Urothelium cell line (cell line): ENCODE results near the gene ALPK1.

Source experiments
- DNase-seq: peaks from one replicate; pipeline ENCODE4 v3.0.0; 2011; ENCODE audit warnings: low spot score, mixed read lengths
- FAIRE-seq: peaks from 2 replicates; lab custom pipeline; 2011; peaks lifted over from hg19 to GRCh38; lab: Jason Lieb, UNC

Gene ALPK1

DNA sequence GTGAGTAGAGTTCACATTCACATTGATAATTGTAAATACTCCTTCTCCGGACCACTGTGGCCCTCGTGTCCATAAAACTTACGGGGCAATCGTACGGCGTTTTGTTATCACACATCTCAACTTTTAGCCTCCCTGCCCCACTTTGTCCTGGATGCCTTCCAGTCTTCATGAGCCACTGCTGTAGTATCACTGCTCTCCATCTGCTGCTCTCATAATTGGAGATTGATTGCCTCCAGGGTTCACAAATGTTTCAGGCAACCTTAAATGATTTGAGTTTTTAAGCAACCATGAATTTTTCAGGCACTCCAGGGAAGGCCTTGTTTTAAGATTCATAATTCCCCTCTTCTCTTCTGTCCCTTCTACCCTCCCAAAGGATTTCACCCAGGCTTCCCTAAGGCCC lies 28.4 kb downstream of the ALPK1 start:
- DNase-seq (no peak), FAIRE-seq (no peak)

DNA sequence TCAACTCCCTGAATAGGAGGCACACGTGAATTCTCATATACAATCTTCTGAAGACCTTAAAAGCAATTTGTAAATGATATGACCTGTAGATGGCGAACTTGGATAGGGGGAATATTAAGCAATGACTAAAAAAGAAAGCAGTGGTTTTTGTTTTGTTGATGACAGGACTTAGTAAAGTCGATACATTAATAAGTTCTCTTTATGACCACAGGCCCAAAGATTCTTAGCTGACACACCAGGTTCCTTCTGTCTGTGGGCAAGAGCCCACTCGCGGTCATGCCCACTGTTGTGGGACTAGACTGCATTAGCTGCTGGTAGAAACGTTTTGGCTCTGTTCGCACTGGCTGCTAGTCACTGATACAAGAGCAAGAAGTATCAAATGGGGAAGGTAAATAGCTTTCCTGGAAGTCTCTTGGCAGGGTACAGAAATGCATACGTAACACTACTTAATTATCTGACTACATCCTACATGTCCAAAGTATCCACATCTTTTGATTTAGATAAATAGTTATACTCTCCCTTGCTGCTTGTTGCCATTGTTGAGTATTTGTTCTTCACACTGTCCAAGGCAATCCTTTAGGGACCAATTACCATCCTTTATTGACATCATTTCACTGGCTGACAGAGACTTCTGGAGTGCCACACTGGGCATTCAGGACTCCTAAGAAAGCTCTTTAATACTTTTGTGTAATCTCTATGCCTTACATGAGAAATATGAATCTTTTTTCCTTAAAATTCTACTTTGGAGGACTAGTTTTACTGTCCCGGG lies 31.0 kb downstream of the ALPK1 start:
- peak; percentile 12 for DNase-seq
- no peak for FAIRE-seq

DNA sequence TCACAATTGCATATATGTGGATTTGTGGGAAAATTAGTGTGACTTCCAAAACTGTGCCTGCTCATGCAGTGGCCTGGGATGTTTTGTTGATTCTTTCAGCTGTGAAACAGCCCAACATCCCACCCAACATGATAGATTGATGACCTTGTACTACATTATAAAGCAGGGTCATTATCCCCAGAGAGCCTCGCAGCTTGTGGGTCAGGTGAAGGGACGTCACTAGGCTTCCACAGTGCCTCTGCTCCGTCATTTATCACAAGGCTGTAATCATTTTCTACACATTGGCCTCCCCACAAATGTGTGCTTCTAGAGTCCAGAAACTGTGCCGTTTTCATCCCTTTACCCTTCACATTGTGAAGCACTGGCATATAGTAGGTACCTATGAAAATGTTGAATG lies 31.6 kb downstream of the ALPK1 start:
- FAIRE-seq (no peak), DNase-seq (no peak)

DNA sequence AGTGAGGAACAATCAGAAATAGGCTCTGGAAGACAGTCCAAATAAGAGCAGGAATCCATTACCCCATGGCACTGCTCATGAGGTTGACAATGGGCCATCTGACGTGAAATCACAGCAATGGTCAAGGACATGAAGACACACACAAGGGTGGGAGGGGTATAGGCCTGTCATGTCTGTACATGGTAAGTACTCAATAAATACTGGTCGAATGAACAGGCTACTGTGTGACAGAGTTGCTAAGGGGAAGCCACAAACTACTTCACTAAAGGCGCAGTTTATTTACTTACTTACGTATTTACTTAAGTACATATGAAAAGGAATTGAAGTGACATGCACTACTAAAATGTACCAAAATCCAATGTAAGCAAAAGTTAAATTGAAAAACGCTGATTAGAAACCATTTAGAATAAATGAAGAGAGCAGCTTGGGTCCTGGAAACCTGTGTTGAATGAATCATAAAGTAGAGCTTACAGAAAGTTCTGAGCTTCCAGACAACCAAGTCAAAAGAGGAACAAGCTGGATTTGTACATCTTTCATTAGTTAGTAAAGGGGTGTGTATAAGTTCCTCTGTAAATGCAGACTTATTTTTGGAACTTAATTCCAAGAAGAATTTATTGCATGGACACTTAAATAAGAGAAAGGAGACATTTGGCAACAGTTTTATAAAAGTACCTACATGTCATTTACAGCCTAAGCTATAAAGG lies 32.7 kb downstream of the ALPK1 start:
- no peak for DNase-seq
- FAIRE-seq = no peak

DNA sequence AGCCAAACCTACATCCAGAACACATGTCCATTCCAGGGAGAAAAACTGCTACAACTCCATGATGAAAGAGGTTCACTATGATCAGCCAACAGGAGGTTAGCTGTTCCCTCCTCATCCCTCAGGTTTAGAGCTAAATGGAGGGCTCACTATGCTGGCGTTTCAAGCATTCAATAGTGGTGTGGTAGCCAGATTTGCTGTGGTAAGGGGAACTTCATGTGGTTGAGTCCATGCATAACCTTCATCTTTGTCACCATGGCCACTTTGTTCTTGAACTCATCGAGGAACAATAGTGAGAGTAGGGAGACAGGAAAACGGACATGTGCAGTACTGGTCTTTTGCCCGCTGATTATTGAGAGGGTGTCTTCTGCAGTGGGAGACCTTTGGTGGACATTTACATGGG lies 33.8 kb downstream of the ALPK1 start:
- FAIRE-seq = no peak

DNA sequence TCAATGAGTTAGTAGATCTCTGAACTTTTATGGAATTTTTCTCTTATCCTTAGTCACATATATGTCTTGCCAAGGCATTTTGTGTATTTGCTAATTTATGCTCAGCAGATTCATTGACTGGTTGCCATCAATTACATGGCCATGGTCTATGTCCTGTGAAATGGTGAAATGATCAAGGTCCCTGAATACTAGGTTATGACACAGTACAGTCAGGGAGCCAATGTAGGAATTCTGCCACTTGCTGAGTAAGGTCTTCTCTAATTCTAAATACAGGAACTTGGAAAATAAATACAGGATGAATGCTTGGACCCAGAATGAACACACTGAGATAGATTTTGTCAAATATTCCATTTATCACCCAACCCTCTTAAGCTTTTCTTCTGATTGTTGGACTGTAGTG lies 35.2 kb downstream of the ALPK1 start:
- DNase-seq (no peak), FAIRE-seq (no peak)

More for the DNA sequence above, 33.8 kb downstream of the ALPK1 start:
- no peak for DNase-seq

DNA sequence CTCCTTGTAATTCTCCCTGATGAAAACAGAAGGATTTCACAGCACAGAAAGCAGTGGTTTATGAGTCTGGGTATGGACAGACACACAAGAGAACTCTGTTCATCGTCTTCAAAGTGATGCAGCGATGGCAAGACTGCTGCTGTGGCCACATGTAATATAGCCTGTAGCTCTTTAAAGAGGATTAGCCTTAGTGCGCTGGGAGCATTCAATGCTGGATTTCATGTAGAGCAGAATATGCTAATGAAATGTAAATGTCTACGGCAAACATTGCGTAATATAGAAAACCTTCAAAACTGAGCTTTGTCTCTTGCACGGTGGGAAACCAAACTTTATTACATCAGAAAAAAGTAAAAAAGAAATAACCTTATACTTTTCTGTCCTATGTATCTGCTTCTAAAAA lies 42.9 kb downstream of the ALPK1 start:
- no peak for FAIRE-seq
- DNase-seq = no peak

DNA sequence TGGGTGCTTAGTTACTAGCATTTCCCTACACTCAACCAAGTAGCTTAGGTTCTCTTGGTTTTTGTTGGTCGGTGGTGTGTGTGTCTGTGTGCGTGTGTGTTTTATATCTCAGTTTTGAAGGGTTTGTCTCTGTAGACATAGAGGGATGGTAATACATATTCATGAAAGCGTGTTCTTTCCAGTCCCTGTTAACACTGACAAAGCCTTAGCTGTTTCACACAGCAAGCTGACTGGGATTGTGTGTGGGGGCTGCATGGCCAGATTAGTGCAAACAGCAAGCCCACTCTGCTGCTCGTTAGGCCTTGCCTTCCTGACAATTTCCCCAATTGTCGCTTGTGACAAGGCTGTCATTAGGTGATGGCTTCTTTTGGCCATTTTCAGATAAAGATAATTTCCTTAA lies 43.9 kb downstream of the ALPK1 start:
- FAIRE-seq (peak; percentile 58), DNase-seq (no peak)

DNA sequence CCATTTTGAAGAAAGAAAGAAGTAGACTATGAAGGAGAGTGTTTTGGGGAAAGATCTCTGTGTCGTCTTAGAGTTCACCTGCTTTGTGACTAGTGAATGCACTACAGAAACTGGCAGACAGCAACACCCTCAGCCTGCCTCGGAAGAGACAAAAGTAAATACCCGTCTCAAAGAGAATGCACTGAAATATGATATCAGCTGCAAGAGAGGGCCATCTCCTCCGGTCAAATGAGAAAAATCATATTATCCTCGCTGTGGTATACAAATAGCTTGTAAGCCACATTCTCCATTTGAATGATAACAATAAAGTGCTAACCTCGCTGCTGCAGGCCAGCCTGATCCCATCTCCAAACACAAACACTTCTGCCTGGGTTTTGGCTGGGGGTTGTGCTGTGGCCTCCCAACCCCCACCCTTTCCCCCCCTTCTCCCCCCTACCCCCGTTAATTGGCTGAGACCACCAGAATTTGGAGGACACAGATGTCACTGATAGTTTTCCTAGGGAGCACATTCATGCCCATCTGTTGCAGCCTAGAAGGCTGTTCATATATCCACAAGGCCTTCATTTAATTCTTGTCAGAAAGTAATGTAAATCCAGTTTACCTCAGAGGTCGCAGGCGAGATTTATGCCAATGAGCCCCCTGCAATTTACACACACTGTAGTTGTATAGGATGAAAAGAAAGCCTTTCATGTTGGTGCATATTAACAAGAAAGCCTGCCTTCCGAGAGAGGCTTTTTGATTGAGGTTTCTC lies 46.3 kb downstream of the ALPK1 start:
- DNase-seq = no peak
- no peak for FAIRE-seq

DNA sequence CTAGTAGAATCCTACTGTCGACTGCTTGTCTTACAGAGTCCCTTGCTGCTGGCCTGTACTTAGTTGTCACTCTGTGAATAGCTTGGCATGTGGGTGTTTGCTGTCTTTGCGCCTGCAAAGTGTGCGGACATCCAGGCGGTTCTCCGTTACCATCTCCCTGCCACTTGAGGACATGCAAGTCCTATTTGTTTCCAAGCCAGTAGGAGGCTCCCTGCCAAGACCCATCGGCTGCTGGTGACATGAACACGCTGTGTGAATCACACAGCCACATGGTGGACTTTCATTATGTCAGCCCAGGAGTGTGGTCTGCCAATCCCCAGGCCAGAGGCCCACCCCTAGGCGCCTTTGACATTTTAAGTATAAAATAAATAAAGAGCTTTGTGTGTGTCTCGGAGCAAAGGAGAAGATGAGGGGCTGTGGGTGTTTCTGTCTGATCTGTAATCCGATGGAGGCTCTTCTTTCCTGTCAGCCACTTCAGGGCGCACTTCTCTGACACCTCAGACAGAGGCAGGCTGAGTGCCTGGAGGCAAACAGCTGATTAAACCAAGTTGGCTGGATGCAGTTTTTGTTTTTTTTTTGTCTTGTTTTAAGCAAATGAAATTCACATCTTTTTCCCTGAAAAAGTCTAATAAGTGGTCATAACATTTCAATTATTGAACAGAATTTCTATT lies 51.5 kb downstream of the ALPK1 start:
- peak; percentile 9 for FAIRE-seq
- peak; percentile 27 for DNase-seq

DNA sequence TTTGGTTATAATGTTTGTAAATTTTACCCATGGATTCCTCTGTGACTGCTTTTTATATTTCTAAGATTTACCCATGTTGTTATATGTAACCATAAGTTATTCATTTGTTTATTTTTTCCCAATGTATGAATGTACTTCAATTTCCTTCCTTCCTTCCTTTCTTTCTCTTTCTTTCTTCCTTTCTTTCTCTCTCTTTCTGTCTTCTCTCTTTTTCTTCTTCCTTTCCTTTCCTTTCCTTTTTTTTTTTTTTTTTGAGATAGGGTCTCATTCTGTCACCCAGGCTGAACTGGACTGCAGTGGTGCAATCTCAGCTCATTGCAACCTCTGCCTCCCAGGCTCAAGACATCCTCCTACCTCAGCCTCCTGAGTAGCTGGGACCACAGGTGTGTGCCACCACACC lies 55.6 kb downstream of the ALPK1 start:
- FAIRE-seq (no peak), DNase-seq (no peak)

DNA sequence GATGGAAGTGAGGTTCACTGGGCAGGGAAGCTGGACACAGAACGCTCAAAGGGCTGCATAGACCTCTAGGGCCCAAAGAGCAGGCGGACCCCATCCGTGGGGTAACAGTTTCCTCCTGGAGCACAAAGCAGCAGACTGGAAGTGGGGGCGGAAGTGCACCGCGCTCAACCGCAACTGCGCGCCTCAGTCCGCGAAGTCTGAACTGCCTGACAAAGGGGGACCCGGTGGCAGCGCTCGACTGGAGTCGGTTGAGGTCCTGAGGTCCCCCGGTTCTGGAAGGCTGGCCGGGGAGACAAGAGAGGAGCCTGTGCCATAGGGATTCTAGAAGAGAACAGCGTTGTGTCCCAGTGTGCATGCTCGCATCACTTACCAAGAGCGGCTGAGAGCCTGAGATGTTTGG lies 58.5 kb downstream of the ALPK1 start:
- no peak for FAIRE-seq
- no peak for DNase-seq

DNA sequence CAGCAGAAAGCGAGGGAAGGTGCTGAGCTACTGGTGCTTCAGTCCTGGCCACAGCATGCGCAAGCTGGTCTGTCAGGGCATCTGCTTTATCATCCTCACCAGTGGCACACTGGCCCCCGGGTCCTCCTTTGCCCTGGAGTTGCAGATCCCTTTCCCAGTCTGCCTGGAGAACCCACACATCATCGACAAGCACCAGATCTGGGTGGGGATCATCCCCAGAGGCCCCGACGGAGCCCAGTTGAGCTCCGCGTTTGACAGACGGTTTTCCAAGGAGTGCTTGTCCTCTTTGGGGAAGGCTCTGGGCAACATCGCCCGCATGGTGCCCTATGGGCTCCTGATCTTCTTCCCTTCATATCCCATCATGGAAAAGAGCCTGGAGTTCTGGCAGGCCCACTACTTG lies 60.3 kb downstream of the ALPK1 start:
- no peak for DNase-seq
- FAIRE-seq = no peak

DNA sequence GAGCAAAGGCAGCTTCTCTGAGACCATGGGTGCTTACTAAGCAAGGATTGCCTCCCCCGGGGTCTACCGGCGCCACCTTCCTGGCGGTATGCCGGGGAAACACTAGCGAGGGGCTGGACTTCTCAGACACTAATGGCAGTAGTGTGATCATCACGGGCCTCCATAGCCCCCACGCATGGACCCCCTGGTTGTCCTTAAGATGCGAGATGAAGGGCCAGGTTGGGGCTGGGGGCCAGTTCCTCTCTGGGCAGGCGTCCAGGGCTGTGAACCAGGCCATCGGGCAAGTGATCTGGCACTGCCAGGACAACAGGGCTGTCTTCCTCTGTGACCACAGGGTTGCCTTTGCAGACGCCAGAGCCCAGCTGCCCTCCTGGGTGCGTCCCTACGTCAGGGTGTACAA lies 60.7 kb downstream of the ALPK1 start:
- DNase-seq = no peak
- no peak for FAIRE-seq

DNA sequence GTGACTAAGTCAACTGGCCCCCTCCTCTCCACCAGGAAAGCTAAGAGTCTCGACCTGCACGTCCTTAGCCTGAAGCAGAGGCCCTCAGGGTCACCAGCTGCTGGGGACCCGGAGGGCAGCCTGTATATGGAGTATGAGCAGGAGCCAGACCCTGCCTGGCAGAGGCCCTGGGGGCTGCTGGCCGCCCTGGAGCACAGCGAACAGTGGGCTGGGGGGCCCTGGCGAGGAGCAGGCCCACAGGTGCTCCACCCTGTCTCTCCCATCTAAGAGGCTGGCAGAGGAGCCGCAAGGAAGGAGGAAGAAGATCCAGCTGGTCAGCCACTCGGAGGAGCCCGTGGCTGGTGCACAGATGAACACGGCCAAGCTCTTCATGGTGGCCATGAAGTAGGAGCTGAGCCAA lies 61.2 kb downstream of the ALPK1 start:
- FAIRE-seq = no peak

DNA sequence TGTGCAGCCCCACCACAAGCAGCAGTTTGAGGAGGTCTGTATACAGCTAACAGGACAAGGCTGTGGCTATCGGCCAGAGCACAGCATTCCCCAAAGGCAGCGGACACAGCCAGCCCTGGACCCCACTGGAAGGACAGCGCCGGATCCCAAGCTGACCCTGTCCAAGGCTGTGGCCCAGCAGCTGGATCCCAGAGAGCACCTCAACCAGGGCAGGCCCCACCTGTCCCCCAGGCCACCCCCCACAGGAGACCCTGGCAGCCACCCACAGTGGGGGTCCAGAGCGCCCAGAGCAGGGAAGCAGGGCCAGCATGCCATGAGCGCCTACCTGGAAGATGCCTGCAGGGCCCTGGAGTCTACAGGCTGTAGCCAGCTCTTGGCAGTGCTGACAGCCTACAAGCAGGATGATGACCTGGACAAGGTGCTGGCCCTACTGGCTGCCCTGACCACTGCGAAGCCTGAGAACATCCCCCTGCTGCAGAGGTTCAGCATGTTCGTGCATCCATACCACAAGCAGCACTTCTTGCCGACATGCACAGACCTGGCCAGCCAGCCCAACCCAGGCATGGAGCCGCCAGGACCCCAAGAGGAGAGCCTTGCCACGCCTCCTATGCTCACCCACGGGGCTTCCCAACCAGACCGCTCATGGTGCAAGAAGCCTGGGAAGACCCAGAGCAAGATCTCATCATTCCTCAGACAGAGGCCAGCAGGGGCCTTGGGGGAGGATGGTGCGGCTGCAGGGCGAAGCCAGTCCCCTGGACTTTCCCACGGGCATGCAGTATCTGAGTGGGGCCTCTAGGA lies 62.0 kb downstream of the ALPK1 start:
- FAIRE-seq (no peak), DNase-seq (no peak)

More for the DNA sequence above, 61.2 kb downstream of the ALPK1 start:
- DNase-seq = no peak

DNA sequence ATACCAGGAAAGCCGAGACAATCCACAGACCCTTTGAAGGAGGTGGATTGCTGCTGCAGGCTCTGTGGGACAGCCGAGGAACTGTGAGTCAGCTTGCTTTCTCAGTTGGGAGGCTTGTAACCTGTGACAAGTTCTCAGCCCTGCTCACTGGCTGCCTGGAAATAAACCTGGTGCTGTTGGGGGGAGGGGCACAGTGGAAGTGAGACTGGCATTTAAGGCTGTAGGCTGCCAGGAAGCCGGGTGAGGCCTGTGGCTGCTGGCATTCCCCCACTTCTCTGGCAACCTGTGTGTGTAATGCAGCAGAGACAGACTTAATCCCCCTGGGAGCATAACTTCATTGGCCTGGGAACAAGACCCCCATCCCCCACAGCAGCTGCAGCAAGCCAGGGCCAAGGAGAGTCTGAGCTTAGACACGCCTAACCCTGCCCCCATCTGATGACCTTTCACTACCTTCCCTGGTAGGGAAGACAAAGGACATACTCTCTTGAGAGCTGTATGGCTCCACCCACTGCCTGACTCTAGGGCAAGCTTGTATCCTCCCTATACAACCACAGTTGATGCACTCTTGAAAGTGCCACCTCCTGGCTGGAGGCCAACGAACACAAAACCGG lies 64.1 kb downstream of the ALPK1 start:
- DNase-seq = peak; percentile 27
- peak; percentile 83 for FAIRE-seq

DNA sequence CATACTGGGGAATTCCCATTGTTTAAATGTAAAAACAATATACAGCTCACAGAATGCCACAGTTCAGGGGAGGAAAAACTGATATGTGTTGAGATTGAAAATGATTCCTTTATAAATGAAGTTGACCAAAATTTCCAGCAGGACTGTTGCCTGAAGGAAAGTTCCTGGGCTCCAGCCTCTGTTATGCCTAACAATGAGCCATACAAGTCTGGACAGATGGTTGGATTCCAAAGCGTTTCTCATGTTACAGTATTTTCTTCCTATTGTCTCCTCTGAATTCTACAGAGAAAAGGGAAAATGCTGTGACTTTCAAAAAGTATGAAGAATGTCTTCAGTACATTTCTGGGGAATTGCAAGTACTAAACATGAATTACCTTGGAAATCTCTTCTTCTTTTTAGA lies 73.3 kb downstream of the ALPK1 start:
- FAIRE-seq = no peak
- no peak for DNase-seq

DNA sequence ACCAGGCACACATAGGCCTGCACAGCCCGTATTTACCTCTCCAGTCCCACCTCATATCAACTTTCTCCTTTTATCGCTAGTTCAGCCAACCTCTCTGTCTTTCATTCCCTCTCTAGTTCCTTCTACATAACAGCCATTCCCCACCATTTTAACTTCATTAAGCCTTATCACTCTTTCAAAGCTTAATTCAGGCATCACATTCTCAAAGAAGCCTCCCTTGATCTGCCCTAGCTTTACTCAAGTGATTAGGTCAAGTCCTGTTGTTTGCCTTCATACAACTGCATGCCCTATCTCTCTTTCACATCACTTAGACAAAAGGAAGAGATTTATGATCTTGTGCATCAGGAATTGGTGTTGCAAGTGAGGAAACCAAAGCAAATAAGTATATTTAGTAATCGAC lies 74.2 kb downstream of the ALPK1 start:
- DNase-seq (no peak), FAIRE-seq (no peak)

DNA sequence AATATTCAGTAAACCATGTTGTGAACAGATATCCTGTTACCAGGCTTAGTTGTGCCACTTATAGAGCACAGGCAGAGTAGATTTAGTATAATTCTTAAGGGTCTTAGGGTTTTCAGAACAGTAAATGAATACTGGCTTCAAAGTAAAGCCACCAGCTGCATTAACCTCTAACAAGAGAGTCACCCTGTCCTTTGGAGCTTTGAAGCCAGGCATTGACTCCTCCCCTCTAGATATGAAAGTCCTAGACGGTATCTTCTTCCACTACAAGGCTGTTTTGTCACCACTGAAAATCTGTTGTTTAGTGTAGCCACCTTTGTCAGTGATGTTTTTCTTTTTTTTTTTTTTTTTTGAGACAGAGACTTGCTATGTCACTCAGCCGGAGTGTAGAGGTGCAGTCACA lies 77.7 kb downstream of the ALPK1 start:
- DNase-seq (no peak), FAIRE-seq (no peak)
